SIG-M5 treated with dmso at 0.1 percent for 504 hours (cell line): ENCODE measurements around the gene SRCAP.
"Not testable (repeated sequence)": the region's sequence is repeated elsewhere in the genome, so short reads cannot be mapped to it uniquely, and the experiment has no call there.

ENCODE experiments used
- DNase-seq: peaks from one replicate; lab custom pipeline; 2025; ENCODE audit not compliant: unreplicated experiment; lab: John Stamatoyannopoulos, UW

Gene SRCAP

DNA sequence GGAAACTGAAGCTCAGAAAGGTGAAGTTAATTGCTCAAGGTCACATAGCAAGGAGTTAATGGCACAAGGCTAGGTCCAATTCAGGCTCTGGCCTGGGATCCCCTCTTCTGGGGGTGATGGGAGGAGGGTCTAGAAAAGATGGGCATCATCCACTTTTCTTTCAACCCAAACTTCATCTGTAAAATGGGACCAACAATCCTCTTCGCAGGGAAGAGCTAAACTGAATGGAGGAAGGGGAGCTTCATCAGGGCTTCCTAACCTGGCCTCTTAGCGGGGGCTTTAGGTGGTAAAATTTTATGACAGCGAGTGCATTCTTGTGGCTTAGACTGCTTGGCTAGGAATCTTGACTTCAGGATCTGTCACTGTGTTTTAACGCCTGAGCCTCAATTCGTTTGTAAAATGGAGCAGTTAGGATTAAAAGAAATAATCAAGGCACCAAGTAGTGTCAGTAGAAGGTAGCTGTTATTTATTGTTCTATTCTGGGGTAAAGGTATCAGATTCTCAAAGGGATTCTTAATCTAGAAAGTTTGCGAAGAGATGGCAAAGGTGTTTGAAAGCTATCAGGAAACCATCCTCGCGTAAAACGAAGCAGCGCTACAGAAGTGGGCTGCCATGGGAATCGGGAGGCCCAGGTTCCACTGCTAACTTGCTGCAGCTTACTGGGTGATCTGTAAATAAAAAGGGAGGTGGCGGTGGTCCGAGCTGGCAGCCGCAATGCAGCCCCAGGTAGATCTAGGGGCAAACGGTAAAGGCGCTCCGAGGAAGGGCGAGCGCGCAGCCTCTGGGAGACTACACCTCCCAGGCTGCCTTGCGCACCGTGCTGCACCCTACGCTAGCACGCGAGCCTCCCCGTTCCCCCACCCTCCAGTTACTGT is 1.5 kb upstream of the SRCAP start:
- peak; percentile 96 for DNase-seq

DNA sequence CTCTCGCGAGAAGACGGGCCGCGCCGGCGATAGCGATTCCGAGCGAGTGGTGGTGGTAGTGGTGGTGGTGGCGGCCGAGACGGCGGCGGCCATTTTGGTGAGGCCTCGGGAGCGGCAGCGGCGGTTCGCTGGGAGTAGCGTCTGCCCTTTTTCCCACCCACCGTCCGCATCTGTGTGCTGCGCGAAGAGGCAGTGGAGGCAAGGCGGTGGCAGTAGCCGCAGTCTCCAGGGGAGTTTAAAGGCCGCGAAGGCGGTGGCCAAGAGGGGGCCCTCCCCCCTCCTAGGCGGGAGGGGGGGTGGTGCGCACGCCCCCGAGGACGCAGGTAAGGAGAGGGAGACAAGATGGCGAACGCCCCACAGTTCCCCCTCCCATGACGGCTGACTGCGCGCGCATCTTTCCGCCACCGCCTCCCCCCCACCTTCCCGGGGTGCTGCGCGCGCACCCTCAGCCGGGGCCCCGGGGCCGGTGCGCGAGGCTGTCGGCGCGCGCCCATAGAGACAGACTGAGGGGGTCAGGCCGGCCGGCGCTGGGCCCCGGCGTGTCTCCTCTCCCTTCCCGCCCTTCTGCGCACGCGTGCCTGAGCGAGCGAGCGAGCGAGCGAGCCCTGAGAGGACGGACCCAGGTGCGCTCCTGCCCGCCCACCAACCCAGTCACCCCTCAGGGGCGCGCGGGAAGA is 694 bp upstream of the SRCAP start:
- DNase-seq = peak; percentile 76

DNA sequence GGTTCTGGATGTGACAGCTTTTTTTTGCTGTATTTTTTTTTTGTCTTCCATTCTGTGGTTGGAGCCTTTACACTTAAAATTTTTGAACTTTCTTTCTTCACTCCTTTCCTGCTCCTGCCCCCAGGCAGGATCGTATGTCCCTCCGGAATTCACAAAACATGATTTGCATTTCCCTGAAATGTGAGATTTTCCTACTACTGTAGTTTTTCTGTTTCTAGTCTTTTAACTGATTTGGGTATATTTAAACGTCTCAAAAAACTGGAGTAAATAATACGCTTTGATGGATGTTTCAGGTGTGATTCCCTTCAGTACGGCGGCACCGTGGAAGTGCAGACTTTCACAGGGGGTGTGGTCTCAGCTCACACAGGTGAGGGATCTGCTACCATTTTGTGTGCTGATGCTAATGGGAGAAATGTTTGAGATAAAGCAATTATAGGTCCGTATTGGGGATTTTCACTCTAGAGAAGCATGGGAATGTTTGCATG is 686 bp downstream of the SRCAP start:
- no peak for DNase-seq

DNA sequence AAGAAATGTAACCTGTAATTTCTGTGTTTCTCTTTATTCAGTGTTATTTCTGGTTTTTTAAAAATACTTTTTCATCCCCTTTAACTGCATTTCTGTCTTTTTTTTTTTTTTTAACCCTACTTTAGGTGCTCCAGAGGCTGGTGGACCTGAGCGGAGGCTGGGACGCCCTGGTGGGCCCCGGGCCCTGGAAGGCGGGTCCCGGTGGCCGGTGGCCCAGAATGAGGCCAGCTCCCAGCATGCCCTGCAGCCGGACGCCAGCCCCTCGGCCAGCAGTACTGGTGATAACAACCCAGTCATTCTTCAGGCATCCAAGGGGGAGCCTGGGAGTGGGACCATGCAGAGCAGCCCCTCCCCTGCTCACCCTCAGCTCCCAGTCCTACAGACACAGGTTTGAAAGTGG is 1.5 kb downstream of the SRCAP start:
- no peak for DNase-seq

DNA sequence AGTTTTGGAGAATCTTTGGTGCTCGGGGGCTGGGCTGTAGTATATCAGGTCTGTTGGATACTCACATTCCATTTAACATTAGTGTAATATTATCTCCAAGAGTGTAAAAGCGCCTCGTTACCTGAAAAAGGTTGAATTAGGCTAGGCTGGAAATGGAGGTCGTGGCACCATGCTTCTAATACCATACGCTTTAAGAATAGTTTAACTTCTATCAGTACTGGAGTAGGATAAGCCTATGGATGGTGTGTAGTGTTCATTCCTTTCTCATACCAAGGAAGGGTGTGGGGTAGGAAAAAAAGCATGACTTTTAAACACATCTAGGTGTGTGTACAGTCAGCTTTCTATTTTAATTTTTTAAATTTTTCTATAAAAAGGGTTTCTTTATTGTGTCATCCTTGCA is 2.0 kb downstream of the SRCAP start:
- DNase-seq = no peak

DNA sequence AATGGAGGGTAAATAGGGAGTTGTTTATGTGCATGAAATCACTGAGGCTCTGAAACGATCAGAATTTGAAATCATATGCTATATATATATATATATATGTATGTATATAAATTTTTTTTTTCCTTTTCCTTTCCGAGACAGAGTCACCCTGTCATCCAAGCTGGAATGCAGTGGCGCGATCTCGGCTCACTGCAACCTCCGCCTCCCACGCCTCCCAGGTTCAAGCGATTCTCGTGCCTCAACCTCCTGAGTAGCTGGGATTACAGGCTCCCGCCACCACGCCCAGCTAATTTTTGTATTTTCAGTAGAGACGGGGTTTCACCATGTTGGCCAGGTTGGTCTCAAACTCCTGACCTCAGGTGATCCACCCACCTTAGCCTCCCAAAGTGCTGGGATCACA is 4.1 kb downstream of the SRCAP start:
- DNase-seq = not testable (repeated sequence)

DNA sequence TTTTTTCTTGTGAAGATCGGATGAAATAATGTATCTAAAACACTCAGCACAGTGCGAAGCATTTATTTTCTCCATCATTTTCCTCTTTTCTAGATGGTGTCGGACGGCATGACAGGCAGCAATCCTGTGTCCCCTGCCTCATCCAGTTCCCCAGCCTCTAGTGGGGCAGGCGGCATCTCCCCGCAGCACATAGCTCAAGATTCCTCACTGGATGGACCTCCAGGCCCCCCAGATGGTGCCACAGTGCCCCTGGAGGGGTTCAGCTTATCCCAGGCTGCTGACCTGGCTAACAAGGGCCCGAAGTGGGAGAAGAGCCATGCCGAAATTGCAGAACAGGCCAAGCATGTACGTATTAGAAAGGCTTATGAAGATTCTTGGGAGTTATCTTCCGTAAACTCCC is 5.0 kb downstream of the SRCAP start:
- no peak for DNase-seq

DNA sequence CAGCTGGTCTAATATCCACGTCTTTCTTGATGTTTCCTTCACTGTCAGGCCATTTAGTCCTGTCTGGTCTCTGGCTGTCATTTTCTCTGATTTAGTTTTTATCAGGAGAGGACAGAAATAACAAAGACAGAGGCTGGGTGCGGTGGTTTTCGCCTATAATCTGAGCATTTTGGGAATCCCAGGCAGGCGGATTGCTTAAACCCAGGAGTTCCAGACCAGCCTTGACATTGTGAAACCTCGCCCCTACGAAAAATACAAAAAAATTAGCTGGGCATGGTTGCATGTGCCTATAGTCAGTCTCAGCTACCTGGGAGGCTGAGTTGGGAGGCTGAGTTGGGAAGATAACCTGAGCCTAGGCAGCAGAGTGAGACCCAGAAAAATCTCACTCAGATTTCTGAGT is 7.1 kb downstream of the SRCAP start:
- no peak for DNase-seq

DNA sequence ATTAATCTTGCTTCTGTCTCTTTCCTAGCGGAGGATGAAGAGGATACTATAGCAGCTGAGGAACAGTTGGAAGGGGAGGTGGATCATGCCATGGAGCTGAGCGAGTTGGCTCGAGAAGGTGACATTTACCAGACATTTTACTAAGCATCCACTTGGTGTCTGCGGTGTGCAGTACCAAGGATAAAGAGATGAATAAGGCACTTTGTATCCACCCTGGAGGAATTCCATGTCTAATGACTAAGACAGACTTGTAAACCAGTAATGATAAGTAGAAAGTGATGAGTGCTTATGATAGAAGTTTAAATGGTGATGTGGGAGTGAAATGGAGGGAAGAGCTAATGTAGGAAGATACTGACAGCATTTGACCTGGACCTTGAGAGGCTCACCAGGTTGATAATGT is 12.0 kb downstream of the SRCAP start:
- no peak for DNase-seq

DNA sequence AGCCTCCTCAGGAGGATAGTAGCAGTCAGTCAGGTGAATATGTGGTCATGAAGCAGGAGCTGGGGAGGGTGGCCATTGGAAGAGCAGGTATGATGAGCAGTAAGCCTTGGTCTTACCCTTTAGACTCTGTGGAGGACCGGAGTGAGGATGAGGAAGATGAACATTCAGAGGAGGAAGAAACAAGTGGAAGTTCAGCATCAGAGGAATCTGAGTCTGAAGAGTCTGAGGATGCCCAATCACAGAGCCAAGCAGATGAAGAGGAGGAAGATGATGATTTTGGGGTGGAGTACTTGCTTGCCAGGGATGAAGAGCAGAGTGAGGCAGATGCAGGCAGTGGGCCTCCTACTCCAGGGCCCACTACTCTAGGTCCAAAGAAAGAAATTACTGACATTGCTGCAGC is 12.7 kb downstream of the SRCAP start:
- no peak for DNase-seq

DNA sequence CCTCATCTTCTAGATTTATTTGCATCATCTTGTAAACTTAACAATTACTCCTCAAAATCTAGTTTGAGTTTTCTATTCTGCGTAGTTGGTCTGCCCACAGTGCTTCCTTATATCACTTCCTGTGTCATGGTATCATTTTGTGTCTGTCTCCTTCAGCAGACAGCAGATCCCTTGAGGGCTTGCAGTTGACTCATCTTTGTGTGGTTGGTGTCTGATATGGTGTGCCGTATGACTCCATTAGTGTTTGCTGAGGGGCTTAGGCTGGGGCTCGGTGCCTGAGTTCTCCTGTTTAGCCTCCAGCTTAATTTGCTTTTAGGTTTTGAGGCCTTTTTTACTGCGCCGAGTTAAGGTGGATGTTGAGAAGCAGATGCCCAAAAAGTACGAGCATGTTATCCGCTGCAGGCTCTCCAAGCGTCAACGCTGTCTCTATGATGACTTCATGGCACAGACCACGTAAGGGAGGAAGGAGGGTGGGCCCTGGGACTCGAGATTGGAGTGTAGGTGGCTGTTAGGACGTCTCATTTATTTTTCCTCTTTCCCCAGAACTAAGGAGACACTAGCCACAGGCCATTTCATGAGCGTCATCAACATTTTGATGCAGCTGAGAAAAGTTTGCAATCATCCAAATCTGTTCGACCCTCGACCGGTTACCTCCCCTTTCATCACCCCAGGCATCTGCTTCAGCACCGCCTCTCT is 16.9 kb downstream of the SRCAP start:
- DNase-seq = peak; percentile 70

DNA sequence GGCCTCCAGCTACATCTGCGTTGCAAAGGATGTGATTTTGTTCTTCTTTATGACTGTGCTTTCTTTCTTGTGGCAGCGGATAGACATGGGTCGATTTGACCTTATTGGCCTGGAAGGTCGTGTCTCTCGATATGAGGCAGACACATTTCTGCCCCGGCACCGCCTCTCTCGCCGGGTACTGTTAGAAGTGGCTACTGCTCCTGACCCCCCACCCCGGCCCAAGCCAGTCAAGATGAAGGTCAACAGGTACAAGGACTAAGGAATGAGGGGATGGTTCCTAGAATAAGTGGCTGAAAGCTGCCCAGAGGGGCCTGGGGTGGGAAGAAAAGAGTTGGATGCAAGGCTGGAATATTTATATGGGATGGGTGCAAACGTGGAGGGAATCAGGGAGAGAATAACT is 21.1 kb downstream of the SRCAP start:
- no peak for DNase-seq

DNA sequence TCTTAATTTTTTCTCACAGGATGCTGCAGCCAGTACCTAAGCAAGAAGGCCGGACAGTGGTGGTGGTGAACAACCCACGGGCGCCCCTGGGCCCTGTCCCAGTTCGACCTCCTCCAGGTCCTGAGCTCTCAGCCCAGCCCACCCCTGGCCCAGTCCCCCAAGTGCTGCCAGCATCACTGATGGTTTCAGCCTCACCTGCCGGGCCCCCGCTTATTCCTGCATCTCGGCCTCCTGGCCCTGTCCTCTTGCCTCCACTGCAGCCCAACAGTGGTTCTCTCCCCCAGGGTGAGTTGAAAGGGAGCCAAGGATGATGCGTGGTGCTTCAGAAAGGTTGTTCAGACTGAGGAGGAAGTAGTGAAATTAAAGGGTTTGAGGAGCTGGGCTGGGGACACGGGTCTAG is 21.7 kb downstream of the SRCAP start:
- DNase-seq = no peak

DNA sequence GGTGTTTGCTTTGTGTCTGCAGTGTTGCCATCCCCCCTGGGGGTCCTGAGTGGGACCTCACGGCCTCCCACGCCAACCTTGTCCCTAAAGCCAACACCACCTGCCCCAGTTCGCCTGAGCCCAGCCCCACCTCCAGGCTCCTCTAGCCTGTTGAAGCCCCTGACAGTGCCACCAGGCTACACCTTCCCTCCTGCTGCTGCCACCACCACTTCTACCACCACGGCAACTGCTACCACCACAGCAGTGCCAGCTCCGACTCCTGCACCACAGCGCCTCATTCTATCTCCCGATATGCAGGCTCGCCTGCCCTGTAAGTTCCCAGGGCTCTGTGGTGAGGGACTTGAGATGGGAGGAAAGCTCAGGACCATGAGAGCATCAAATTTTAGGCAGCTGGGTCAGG is 22.2 kb downstream of the SRCAP start:
- DNase-seq = no peak

DNA sequence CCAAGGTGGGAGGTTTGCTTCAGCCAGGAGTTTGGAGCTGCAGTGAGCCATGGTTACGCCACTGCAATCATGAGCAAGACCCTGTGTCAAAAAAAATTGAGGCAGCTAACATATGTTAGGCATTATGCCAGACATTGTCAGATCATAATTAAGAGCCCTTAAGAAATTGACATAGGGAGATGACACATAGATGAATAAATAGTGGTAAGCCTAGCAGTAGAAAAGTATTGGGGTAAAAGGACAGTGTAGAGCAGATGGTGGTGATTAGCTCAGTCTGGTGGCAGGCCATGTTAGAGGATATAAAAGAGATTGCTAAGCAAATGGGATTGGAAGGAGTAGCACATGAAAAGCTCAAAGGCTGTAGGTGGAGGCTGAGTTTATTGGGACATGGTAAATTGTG is 22.6 kb downstream of the SRCAP start:
- DNase-seq = no peak

DNA sequence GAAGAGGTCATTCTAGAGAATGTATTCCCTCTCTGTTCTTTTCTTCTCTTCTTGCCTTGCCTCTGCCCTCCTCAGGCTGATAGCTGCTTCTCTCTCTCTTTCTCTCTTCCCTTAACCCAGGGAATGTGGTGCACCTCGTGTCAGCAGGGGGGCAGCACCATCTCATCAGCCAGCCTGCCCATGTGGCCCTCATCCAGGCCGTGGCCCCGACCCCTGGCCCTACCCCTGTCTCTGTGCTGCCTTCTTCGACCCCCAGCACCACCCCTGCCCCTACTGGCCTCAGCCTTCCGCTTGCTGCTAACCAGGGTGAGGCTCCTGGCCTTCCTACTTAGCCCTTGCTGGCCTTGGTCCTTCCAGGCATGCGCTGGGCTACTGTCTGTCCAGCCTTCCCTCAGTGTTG is 23.5 kb downstream of the SRCAP start:
- DNase-seq = peak; percentile 1

DNA sequence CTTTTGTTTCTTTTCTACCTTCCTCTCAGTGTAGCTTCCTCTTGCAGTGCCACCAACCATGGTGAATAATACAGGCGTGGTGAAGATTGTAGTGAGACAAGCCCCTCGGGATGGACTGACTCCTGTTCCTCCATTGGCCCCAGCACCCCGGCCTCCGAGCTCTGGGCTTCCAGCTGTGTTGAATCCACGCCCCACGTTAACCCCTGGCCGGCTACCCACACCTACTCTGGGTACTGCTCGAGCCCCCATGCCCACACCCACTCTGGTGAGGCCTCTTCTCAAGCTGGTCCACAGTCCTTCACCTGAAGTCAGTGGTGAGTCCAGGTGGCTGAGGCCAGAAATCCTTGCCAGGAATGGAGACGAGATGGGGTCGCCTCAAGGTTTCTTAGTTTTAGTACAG is 23.9 kb downstream of the SRCAP start:
- no peak for DNase-seq

DNA sequence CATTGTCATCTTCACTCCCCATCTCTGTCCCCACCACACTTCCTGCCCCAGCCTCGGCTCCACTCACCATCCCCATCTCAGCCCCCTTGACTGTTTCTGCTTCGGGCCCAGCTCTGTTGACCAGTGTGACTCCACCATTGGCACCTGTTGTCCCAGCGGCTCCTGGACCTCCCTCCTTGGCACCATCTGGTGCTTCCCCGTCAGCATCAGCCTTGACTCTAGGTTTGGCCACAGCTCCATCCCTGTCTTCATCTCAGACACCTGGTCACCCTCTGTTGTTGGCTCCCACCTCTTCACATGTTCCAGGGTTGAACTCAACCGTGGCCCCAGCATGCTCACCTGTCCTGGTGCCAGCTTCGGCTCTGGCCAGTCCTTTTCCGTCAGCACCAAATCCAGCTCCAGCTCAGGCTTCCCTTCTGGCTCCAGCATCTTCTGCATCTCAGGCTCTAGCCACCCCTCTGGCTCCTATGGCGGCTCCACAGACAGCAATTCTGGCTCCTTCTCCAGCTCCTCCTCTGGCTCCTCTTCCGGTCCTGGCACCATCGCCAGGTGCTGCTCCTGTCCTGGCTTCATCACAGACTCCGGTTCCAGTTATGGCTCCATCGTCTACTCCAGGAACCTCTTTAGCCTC is 24.9 kb downstream of the SRCAP start:
- DNase-seq = no peak

DNA sequence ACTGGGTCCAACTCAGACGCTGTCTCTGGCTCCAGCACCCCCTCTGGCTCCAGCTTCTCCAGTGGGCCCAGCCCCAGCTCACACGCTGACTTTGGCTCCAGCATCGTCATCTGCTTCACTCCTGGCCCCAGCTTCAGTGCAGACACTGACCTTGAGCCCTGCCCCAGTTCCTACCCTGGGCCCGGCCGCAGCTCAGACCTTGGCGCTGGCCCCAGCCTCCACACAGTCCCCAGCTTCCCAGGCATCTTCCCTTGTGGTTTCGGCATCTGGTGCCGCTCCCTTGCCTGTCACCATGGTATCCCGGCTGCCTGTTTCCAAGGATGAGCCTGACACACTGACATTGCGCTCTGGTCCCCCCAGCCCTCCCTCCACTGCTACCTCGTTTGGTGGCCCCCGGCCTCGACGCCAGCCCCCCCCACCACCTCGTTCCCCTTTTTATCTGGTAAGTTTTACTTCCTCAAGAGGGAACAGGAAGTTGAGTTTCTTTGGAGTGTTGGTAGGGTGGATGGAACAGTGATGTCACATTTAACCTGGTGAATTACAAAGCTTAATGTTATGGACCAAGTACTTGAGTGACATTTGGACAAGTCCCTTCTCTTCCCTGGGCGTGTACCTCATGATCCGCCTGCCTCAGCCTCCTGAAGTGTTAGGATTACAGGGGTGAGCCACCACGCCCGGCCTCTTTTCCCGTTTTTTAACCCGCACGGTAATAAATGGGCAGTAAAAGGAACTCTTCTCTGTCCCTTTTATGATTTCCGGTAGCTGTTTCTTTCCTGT is 25.9 kb downstream of the SRCAP start:
- peak; percentile 82 for DNase-seq

DNA sequence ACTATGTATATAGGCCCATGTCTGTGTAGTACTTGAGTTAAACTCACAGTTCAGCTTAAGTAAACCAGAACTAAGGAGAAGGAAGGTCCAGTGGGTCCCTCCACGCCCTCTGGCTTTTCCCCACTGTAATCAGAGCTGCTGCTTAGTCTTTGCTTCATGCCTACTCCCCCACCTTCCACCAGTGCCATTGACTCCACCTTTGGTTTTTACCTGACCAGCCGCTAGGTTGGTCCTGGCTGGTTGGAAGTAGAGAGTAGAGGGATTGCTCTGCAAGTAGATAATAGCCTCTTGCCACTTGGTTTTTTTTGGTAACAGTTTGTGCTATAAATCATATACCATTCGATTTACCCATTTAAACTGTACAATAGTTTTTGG is 26.4 kb downstream of the SRCAP start:
- no peak for DNase-seq

DNA sequence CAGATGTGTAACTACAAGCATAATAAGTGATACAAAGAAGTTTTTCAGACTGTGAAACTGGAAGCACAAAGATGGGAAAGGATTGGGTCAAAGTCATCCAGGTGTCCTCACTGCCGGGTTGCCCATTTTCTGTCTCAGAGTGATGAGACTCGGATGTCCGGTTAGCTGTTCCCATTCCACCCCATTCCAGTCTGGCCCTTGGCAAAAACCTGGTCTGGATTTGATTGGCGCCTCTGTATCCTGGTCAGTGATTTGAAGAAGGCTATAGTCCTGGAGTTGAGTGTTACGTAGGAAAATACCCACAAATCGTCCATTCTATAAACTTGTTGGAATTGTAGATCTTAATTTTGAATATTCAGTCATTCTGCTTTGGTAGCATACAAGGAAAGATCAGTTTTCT is 29.4 kb downstream of the SRCAP start:
- no peak for DNase-seq
